KMS-11 (cell line): ENCODE results near the gene PSMD5.

Experiments used
- H2AFZ ChIP-seq: fragments of 200-600 bp; sonication (generic); 2 replicates; pipeline ENCODE4 v1.6.1; 2016; ENCODE audit warnings: antibody characterized with exemption, mixed run types, low read depth
- H3K27ac ChIP-seq: fragments of 200-600 bp; sonication (generic); 2 replicates; pipeline ENCODE4 v1.6.1; 2016; ENCODE audit warnings: mild to moderate bottlenecking, mixed run types
- H3K27me3 ChIP-seq: fragments of 200-600 bp; sonication (generic); 2 replicates; pipeline ENCODE4 v1.6.1; 2017; ENCODE audit warnings: mild to moderate bottlenecking, low read depth, mixed run types, moderate library complexity; ENCODE audit not compliant: insufficient read depth
- H3K36me3 ChIP-seq: fragments of 200-600 bp; sonication (generic); 2 replicates; pipeline ENCODE4 v1.6.1; 2017; ENCODE audit warnings: mild to moderate bottlenecking, mixed run types; ENCODE audit not compliant: insufficient read depth
- H3K4me1 ChIP-seq: fragments of 200-600 bp; sonication (generic); 2 replicates; pipeline ENCODE4 v1.6.1; 2016; ENCODE audit warnings: mild to moderate bottlenecking, low read depth, mixed run types; ENCODE audit not compliant: poor library complexity, severe bottlenecking
- H3K4me2 ChIP-seq: fragments of 200-600 bp; sonication (generic); 2 replicates; pipeline ENCODE4 v1.7.0; 2016; ENCODE audit warnings: mild to moderate bottlenecking, mixed run types
- H3K4me3 ChIP-seq: fragments of 200-600 bp; sonication (generic); IDR thresholded peaks from 2 replicates; pipeline ENCODE4 v1.6.1; 2017; ENCODE audit warnings: low read depth, low read length, mixed read lengths; ENCODE audit not compliant: insufficient read depth
- H3K79me2 ChIP-seq: fragments of 200-600 bp; sonication (generic); 2 replicates; pipeline ENCODE4 v1.6.1; 2016; ENCODE audit warnings: low read depth, mixed run types; ENCODE audit not compliant: insufficient read depth
- H3K9ac ChIP-seq: fragments of 200-600 bp; sonication (generic); 2 replicates; pipeline ENCODE4 v1.6.1; 2016; ENCODE audit warnings: mild to moderate bottlenecking, mixed run types
- H4K20me1 ChIP-seq: fragments of 200-600 bp; sonication (generic); 2 replicates; pipeline ENCODE4 v1.6.1; 2016; ENCODE audit warnings: mild to moderate bottlenecking, mixed run types; ENCODE audit not compliant: insufficient read depth
- CTCF ChIP-seq: fragments of 200-600 bp; sonication (generic); conservative IDR thresholded peaks from 2 replicates; pipeline ENCODE4 v1.6.1; 2017; ENCODE audit warnings: low read depth, mild to moderate bottlenecking, antibody characterized with exemption, low read length, moderate library complexity, mixed read lengths

PSMD5 gene

DNA sequence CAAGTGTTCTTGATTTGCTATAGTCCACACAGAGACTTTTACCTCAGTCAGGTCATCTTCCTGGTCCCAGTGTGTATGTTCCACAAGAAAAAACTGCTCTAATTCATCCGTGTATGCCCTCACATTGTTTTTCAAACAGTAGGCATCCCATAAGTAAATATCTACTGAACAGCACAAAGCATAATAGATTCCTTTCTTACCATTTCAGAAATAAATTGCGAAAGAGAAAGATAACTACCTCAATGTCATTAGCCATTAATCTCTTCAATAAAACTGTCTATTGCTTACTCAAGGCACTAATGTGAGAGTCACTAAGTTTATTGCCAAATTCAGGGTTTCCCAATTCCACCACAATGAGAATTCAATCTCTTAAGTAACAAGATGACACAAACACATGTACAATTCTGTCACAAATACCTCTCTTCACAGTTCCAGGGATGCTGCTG, 59.1 kb downstream of the PSMD5 start:
- H4K20me1 ChIP-seq = no peaks in the 10 kb centered on the region
- no peak overlapping the region for H3K4me3 ChIP-seq
- no peak overlapping the region for H3K4me2 ChIP-seq
- H3K9ac ChIP-seq = no peak overlapping the region
- TF ChIP-seq CTCF = no peak
- H2AFZ ChIP-seq = no peak overlapping the region
- H3K79me2 ChIP-seq = peaks cover 19% of the 10 kb centered on the region; the same call in 1 of the 2 replicates
- H3K4me1 ChIP-seq = no peaks in the 10 kb centered on the region
- H3K27me3 ChIP-seq = no peaks in the 10 kb centered on the region
- H3K27ac ChIP-seq = no peak overlapping the region
- 0 out of 2 replicates have a peak, but pooled peaks cover 8% of the 10 kb centered on the region for H3K36me3 ChIP-seq

GRCh38 chr9:120781236-120781635, 61.5 kb downstream of the PSMD5 start:
- Histone ChIP-seq H3K4me1 (no peaks in the 10 kb centered on the region), H2AFZ (no peak overlapping the region), H3K79me2 (peaks cover 8% of the 10 kb centered on the region; the same call in 1 of the 2 replicates), H3K36me3 (0 out of 2 replicates have a peak, but pooled peaks cover under 1% of the 10 kb centered on the region), H4K20me1 (no peaks in the 10 kb centered on the region), H3K27ac (no peak overlapping the region), H3K27me3 (no peaks in the 10 kb centered on the region), H3K4me2 (no peak overlapping the region), H3K9ac (no peak overlapping the region), H3K4me3 (no peak overlapping the region)
- no peak for TF ChIP-seq CTCF

DNA sequence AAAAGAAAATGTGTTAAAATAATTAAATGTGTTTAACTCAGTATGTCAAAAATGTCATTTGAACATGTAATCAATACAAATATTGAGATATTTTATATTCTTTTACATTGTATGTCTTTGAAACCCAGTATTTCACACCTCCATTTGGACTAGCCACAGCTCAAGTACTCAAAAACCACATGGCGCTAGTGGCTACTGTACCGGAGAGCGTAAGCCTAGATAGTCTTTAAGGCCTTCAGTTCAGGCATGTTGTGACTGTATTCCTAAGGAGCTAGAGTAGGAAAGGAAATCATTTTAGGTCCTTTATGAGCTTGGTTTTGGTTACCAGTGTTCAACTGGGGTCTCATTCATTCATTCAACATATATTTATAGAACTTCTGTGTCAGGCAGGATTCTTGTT, 62.4 kb downstream of the PSMD5 start:
- no peak overlapping the region for H3K4me3 ChIP-seq
- H3K27me3 ChIP-seq = no peaks in the 10 kb centered on the region
- no peak overlapping the region for H2AFZ ChIP-seq
- H3K9ac ChIP-seq = no peak overlapping the region
- H3K36me3 ChIP-seq = no peaks in the 10 kb centered on the region
- no peak for TF ChIP-seq CTCF
- H3K27ac ChIP-seq = no peak overlapping the region
- H3K79me2 ChIP-seq = peaks cover 8% of the 10 kb centered on the region; the same call in 1 of the 2 replicates
- H3K4me2 ChIP-seq = no peak overlapping the region
- no peaks in the 10 kb centered on the region for H4K20me1 ChIP-seq
- no peaks in the 10 kb centered on the region for H3K4me1 ChIP-seq

GRCh38 chr9:120779227-120779626, 63.5 kb downstream of the PSMD5 start:
- no peaks in the 10 kb centered on the region for H3K36me3 ChIP-seq
- H3K4me3 ChIP-seq = no peak overlapping the region
- H2AFZ ChIP-seq = no peak overlapping the region
- no peaks in the 10 kb centered on the region for H4K20me1 ChIP-seq
- H3K79me2 ChIP-seq = peaks cover 8% of the 10 kb centered on the region; the same call in 1 of the 2 replicates
- no peak overlapping the region for H3K27ac ChIP-seq
- no peak overlapping the region for H3K4me2 ChIP-seq
- no peak for TF ChIP-seq CTCF
- no peaks in the 10 kb centered on the region for H3K27me3 ChIP-seq
- no peaks in the 10 kb centered on the region for H3K4me1 ChIP-seq
- no peak overlapping the region for H3K9ac ChIP-seq
